H1 (cell line): ENCODE measurements around the gene STIM2. TPM values are rescaled to one million over a fixed set of nuclear protein-coding genes. Genes with fewer than 3 reads are reported as not detected.

ENCODE experiments used
- CTCF ChIA-PET: fragments of 300-600 bp; sonication (Branson Sonifier 250); formaldehyde crosslinking; loops from one replicate; lab custom pipeline; 2021; ENCODE audit not compliant: partially characterized antibody; lab: Charles Lee
- POLR2A ChIA-PET: fragments of 300-600 bp; sonication (Branson Sonifier 250); formaldehyde crosslinking; loops from one replicate; lab custom pipeline; 2021; ENCODE audit warnings: inconsistent platforms; ENCODE audit not compliant: partially characterized antibody; lab: Charles Lee
- DNase-seq, 2 experiments: peaks; one replicate each; pipeline versions ENCODE4 v3.0.0 to v3.0.0-alpha.2; 2010 to 2022; ENCODE audit warnings: low spot score in 2 of 2, low read depth in 1 of 2, mixed read lengths in 1 of 2
- FAIRE-seq: peaks from 2 replicates; lab custom pipeline; 2011; peaks lifted over from hg19 to GRCh38; lab: Jason Lieb, UNC
- H2AFZ ChIP-seq: 2 replicates; pipeline ENCODE4 v1.8.1; 2012; ENCODE audit warnings: low read length, inconsistent platforms
- H2AK5ac ChIP-seq: 2 replicates; pipeline ENCODE4 v1.6.1; 2013; ENCODE audit warnings: low read depth, low read length
- H2BK120ac ChIP-seq: replicated peaks from 2 replicates; pipeline ENCODE3; 2013; ENCODE audit warnings: low read depth, low read length, inconsistent platforms
- H2BK12ac ChIP-seq: 2 replicates; pipeline ENCODE4 v1.6.1; 2013; ENCODE audit warnings: low read depth, low read length
- H2BK15ac ChIP-seq: 2 replicates; pipeline ENCODE4 v1.6.1; 2013; ENCODE audit warnings: low read length
- H2BK20ac ChIP-seq: 2 replicates; pipeline ENCODE4 v1.6.1; 2013; ENCODE audit warnings: low read length
- H2BK5ac ChIP-seq: 2 replicates; pipeline ENCODE4 v1.6.1; 2013; ENCODE audit warnings: low read depth, low read length
- H3K14ac ChIP-seq: 2 replicates; pipeline ENCODE4 v1.6.1; 2013; ENCODE audit warnings: inconsistent platforms; ENCODE audit not compliant: insufficient read length
- H3K18ac ChIP-seq: 2 replicates; pipeline ENCODE4 v1.6.1; 2013; ENCODE audit warnings: low read length; ENCODE audit errors: extremely low read depth
- H3K23ac ChIP-seq: 2 replicates; pipeline ENCODE4 v1.6.1; 2013; ENCODE audit warnings: inconsistent platforms; ENCODE audit not compliant: insufficient read length
- H3K23me2 ChIP-seq: 2 replicates; pipeline ENCODE4 v1.6.1; 2013; ENCODE audit warnings: low read depth, low read length
- H3K27ac ChIP-seq: 2 replicates; pipeline ENCODE4 v1.6.1; 2011; ENCODE audit warnings: low read depth, low read length, inconsistent platforms
- H3K27me3 ChIP-seq, 4 experiments: replicated peaks in 1 of 4; 1 replicate in 1 of 4; 2 replicates in 3 of 4; pipeline versions ENCODE4 v1.6.1 to v1.8.1; 2011 to 2013; ENCODE audit warnings: low read length in 3 of 4, mild to moderate bottlenecking in 3 of 4, inconsistent platforms in 2 of 4, mixed read lengths in 2 of 4, moderate library complexity in 1 of 4; ENCODE audit not compliant: control insufficient read depth in 3 of 4, insufficient read depth in 3 of 4; ENCODE audit errors: extremely low read depth in 1 of 4
- H3K36me3 ChIP-seq, 4 experiments: 2 replicates each; pipeline versions ENCODE4 v1.6.1 to v1.8.1; 2011 to 2013; ENCODE audit warnings: mild to moderate bottlenecking in 4 of 4, low read length in 3 of 4, moderate library complexity in 2 of 4, control low read depth in 1 of 4, inconsistent platforms in 1 of 4; ENCODE audit not compliant: insufficient read depth in 4 of 4, control insufficient read depth in 2 of 4
- H3K4ac ChIP-seq: replicated peaks from 2 replicates; pipeline ENCODE3; 2013; ENCODE audit warnings: low read length, low read depth, mixed read lengths, inconsistent platforms; ENCODE audit not compliant: insufficient read length
- H3K4me1 ChIP-seq, 4 experiments: replicated peaks in 1 of 4; 1 replicate in 1 of 4; 2 replicates in 3 of 4; pipeline versions ENCODE4 v1.6.1 to v1.8.1; 2011 to 2013; ENCODE audit warnings: low read length in 3 of 4, inconsistent platforms in 2 of 4, mixed read lengths in 1 of 4; ENCODE audit not compliant: insufficient read depth in 4 of 4, control insufficient read depth in 3 of 4
- H3K4me2 ChIP-seq, 2 experiments: 2 replicates each; pipeline versions ENCODE4 v1.6.1 to v1.8.1; 2011 to 2013; ENCODE audit warnings: low read depth in 2 of 2, low read length in 2 of 2, control low read depth in 1 of 2, inconsistent platforms in 1 of 2, mild to moderate bottlenecking in 1 of 2; ENCODE audit not compliant: insufficient read depth in 1 of 2
- H3K4me3 ChIP-seq, 4 experiments: fragments of 200-600, 300-600 bp in 1 of 4; sonication (generic), shearing (Covaris generic), sonication (Bioruptor Twin) in 1 of 4; 2 replicates each; pipeline versions ENCODE4 v1.5.1 to v1.8.1; 2011 to 2016; ENCODE audit warnings: low read length in 4 of 4, low read depth in 3 of 4, control low read depth in 2 of 4, inconsistent platforms in 2 of 4, mild to moderate bottlenecking in 2 of 4, mixed read lengths in 1 of 4, moderate library complexity in 1 of 4; ENCODE audit not compliant: insufficient read depth in 2 of 4; ENCODE audit errors: extremely low read depth in 1 of 4
- H3K56ac ChIP-seq: replicated peaks from 2 replicates; pipeline ENCODE3; 2013; ENCODE audit warnings: low read depth, mild to moderate bottlenecking, mixed read lengths, low read length, inconsistent platforms; ENCODE audit not compliant: insufficient read length
- H3K79me1 ChIP-seq: 2 replicates; pipeline ENCODE4 v1.6.1; 2013; ENCODE audit warnings: low read depth, low read length, control low read depth
- H3K79me2 ChIP-seq, 2 experiments: 2 replicates each; pipeline versions ENCODE4 v1.6.1 to v1.8.1; 2012 to 2013; ENCODE audit warnings: low read length in 2 of 2, mild to moderate bottlenecking in 2 of 2, inconsistent platforms in 1 of 2; ENCODE audit not compliant: insufficient read depth in 2 of 2, control insufficient read depth in 1 of 2
- H3K9ac ChIP-seq, 4 experiments: replicated peaks in 1 of 4; 1 replicate in 1 of 4; 2 replicates in 3 of 4; pipeline versions ENCODE4 v1.6.1 to v1.8.1; 2011 to 2013; ENCODE audit warnings: low read depth in 3 of 4, low read length in 3 of 4, control low read depth in 2 of 4, mild to moderate bottlenecking in 2 of 4, moderate library complexity in 2 of 4, inconsistent platforms in 1 of 4; ENCODE audit errors: extremely low read depth in 1 of 4
- H3K9me3 ChIP-seq, 2 experiments: 2 replicates each; pipeline versions ENCODE4 v1.6.1 to v1.8.1; 2012 to 2013; ENCODE audit warnings: mild to moderate bottlenecking in 2 of 2, moderate library complexity in 2 of 2, control low read depth in 1 of 2, inconsistent platforms in 1 of 2, low read depth in 1 of 2, low read length in 1 of 2, mixed read lengths in 1 of 2; ENCODE audit not compliant: insufficient read depth in 2 of 2
- H4K20me1 ChIP-seq, 2 experiments: replicated peaks in 1 of 2; 2 replicates each; pipeline versions ENCODE3 to v1.8.1; 2011 to 2013; ENCODE audit warnings: inconsistent platforms in 2 of 2, low read length in 2 of 2, mild to moderate bottlenecking in 1 of 2; ENCODE audit not compliant: insufficient read depth in 2 of 2, control insufficient read depth in 1 of 2
- H4K5ac ChIP-seq: 2 replicates; pipeline ENCODE4 v1.6.1; 2013; ENCODE audit warnings: low read length, low read depth, mixed read lengths, inconsistent platforms; ENCODE audit not compliant: insufficient read length
- H4K8ac ChIP-seq: 2 replicates; pipeline ENCODE4 v1.8.0; 2013; ENCODE audit warnings: mild to moderate bottlenecking, moderate library complexity, low read length, inconsistent platforms; ENCODE audit not compliant: insufficient read depth; ENCODE audit errors: extremely low read depth
- H4K91ac ChIP-seq: replicated peaks from 2 replicates; pipeline ENCODE3; 2013; ENCODE audit warnings: low read length, mixed read lengths, inconsistent platforms; ENCODE audit not compliant: insufficient read length
- ASH2L ChIP-seq: fragments of 200-600, 300-600 bp; sonication (generic); IDR thresholded peaks from one replicate; pipeline ENCODE4 v1.7.1; 2017; ENCODE audit warnings: low read length
- EP300 ChIP-seq, 2 experiments: IDR thresholded peaks; 1 replicate in 1 of 2; 2 replicates in 1 of 2; pipeline ENCODE4 v1.6.1; 2011 to 2012; ENCODE audit warnings: low read depth in 2 of 2, low read length in 2 of 2, mild to moderate bottlenecking in 2 of 2, borderline replicate concordance in 1 of 2, inconsistent platforms in 1 of 2, moderate library complexity in 1 of 2
- RAD21 ChIP-seq, 2 experiments: IDR thresholded peaks in 1 of 2; conservative IDR thresholded peaks in 1 of 2; 2 replicates each; pipeline ENCODE4 v1.6.1; 2011; ENCODE audit warnings: low read depth in 2 of 2, low read length in 2 of 2, improper control_type of control experiment in 1 of 2, inconsistent platforms in 1 of 2, mild to moderate bottlenecking in 1 of 2, moderate library complexity in 1 of 2
- WGBS, 2 experiments: shearing (Covaris generic) in 1 of 2; methylation state at CpG; one replicate each; pipeline versions ENCODE4 v1.1.6 to v1.1.7; 2013 to 2015; ENCODE audit warnings: low lambda C conversion rate in 2 of 2, mixed read lengths in 2 of 2, inconsistent platforms in 1 of 2, low coverage in 1 of 2, missing lambda C conversion rate in 1 of 2; ENCODE audit not compliant: insufficient replicate concordance in 2 of 2, insufficient coverage in 1 of 2, insufficient read length in 1 of 2; ENCODE audit errors: extremely low coverage in 1 of 2, missing lambda C conversion rate in 1 of 2; 5-methylcytosine and 5-hydroxymethylcytosine counted together
- polyA plus RNA-seq, 7 experiments: library from polyadenylated mRNA; depleted of rRNA in 3 of 7; stranded (reverse) in 5 of 7; unstranded in 2 of 7; fragments of >200 nt in 5 of 7; fragments of 200-250 nt in 2 of 7; gene quantifications; 1 replicate in 5 of 7; 2 replicates in 1 of 7; 4 replicates in 1 of 7; pipeline versions ENCODE4 v1.2.1 to v1.2.3, GENCODE V29; 2011 to 2013; ENCODE audit warnings: missing spikeins in 2 of 7, mixed read lengths in 2 of 7
- total RNA-seq: library from RNA; stranded (reverse); fragmentation: NEBNext Ultra II Directional; extraction: Animal tissue kit (Norgen Biotek cat#: 25700); gene quantifications from 2 replicates; pipeline ENCODE4 v1.2.1, GENCODE V29; 2021
- TF ChIP-seq, protein P1 (sequence below), 3 experiments: IDR thresholded peaks; 1 replicate in 2 of 3; 2 replicates in 1 of 3; pipeline versions ENCODE4 v1.5.1 to v1.6.1; 2011; ENCODE audit warnings: low read length in 3 of 3, mild to moderate bottlenecking in 3 of 3, inconsistent platforms in 2 of 3, low read depth in 1 of 3, moderate library complexity in 1 of 3; ENCODE audit not compliant: insufficient read depth in 1 of 3; ENCODE audit errors: control extremely low read depth in 1 of 3

The STIM2 gene
- total and polyA plus RNA-seq, 2 of the 8 experiments (the other 6 are each of a cell fraction or from before 2014, with no cell fraction given) = 22.9 to 23.0 TPM

DNA sequence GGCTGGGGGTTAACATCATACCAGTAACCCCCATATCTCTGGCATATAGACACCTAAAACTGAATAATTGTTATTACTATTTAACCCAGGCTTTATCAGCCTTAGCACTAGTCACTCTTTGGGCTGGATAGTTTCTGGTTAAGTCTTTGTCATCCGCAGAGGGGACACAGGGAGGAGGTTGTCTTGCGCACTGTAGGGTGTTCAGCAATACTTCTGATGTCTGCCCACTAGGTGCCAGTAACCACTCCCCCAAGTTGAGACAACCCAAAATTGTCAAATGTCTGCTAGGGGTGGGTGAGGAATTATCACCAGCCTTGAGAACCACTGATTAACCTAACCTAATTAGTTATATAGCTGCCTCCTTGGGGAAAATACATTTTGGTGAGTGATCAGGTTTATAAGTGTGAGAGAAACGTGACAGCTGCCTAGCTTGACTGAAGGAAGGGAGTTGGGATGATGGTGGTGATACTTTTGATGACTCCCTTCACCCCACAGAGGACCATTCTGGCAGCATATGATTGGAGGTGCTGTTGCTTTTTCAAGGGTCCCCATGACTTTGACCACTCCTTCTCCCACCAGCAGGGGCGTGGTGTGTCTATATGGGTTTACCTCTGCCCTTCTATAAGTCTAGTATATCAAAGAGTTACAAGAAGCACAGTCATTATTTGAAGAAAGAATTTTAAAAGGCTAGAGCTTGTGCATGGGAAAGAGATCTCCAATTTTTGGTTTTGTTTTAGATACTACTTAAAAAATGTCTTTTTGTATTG, 140.9 kb downstream of the STIM2 start:
- ChIA-PET POLR2A (no interaction called here), CTCF (interaction anchor here (0.6 to 2.8 kb wide), 18 partner anchors 8 to 1160 kb away, joined by 3 to 14 read pairs (median 4); no protein-coding TSS in a partner anchor)

More for the DNA sequence above, 140.9 kb downstream of the STIM2 start:
- no peak overlapping the region for H2AFZ ChIP-seq
- H2BK5ac ChIP-seq = no peak overlapping the region
- H3K36me3 ChIP-seq = no peaks in the 10 kb centered on the region
- 84% methylated on average over 4 of the region's 4 CpGs; no CpG with 5 or more reads in 1 of the 2 experiments for WGBS, 2 experiments
- H4K20me1 ChIP-seq = no peaks in the 10 kb centered on the region
- H3K9ac ChIP-seq = no peak overlapping the region
- no peak overlapping the region for H2BK20ac ChIP-seq
- no peak overlapping the region for H3K4ac ChIP-seq
- H3K4me2 ChIP-seq = no peak overlapping the region
- no peak overlapping the region for H3K23ac ChIP-seq
- no peak overlapping the region for H2BK120ac ChIP-seq
- no peak overlapping the region for H3K56ac ChIP-seq
- TF ChIP-seq EP300 (IDR thresholded peaks at IDR 0.05; ENCODE audit: borderline replicate concordance in 1 of 2, low read depth in 2 of 2, low read length in 2 of 2) (no peak), RAD21 (IDR thresholded peaks at IDR 0.05 in 1 of 2, conservative IDR thresholded peaks at IDR 0.05 in 1 of 2; ENCODE audit: low read depth in 2 of 2, low read length in 2 of 2) (peak in 1 of 2 experiments; percentile 16; a peak in 1 of 4 replicates), ASH2L (no peak)
- TF ChIP-seq, protein P1, sequence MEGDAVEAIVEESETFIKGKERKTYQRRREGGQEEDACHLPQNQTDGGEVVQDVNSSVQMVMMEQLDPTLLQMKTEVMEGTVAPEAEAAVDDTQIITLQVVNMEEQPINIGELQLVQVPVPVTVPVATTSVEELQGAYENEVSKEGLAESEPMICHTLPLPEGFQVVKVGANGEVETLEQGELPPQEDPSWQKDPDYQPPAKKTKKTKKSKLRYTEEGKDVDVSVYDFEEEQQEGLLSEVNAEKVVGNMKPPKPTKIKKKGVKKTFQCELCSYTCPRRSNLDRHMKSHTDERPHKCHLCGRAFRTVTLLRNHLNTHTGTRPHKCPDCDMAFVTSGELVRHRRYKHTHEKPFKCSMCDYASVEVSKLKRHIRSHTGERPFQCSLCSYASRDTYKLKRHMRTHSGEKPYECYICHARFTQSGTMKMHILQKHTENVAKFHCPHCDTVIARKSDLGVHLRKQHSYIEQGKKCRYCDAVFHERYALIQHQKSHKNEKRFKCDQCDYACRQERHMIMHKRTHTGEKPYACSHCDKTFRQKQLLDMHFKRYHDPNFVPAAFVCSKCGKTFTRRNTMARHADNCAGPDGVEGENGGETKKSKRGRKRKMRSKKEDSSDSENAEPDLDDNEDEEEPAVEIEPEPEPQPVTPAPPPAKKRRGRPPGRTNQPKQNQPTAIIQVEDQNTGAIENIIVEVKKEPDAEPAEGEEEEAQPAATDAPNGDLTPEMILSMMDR (IDR thresholded peaks at IDR 0.05; ENCODE audit: control extremely low read depth in 1 of 3, insufficient read depth in 1 of 3, low read depth in 1 of 3, low read length in 3 of 3) = peak; percentile 32 to 39 (median 39)
- no peak overlapping the region for H3K27ac ChIP-seq
- no peak overlapping the region for H3K14ac ChIP-seq
- H3K79me2 ChIP-seq = no peaks in the 10 kb centered on the region
- H4K5ac ChIP-seq = no peak overlapping the region
- FAIRE-seq (no peak), DNase-seq (no peak)
- H2BK15ac ChIP-seq = no peak overlapping the region
- H3K4me1 ChIP-seq = peaks cover 0 to 2% (median 0%) of the 10 kb centered on the region in 4 experiments; a peak in 1 of 7 replicates
- H3K23me2 ChIP-seq = no peaks in the 10 kb centered on the region
- H3K9me3 ChIP-seq = no peaks in the 10 kb centered on the region
- H3K4me3 ChIP-seq = no peak overlapping the region
- no peaks in the 10 kb centered on the region for H3K27me3 ChIP-seq
- H3K18ac ChIP-seq = no peak overlapping the region
- H4K91ac ChIP-seq = no peak overlapping the region
- H3K79me1 ChIP-seq = no peaks in the 10 kb centered on the region
- H2AK5ac ChIP-seq = no peak overlapping the region
- no peak overlapping the region for H4K8ac ChIP-seq
- no peak overlapping the region for H2BK12ac ChIP-seq
